HEK293T (cell line): Measurements from ENCODE around the gene GALNT15.

Experiments used
- BHLHE40 ChIP-seq: fragments of 450-650 bp; IDR thresholded peaks from 2 replicates; pipeline ENCODE4 v1.6.1; 2016; ENCODE audit warnings: mild to moderate bottlenecking, moderate library complexity, borderline replicate concordance
- CTBP1 ChIP-seq: fragments of 450-650 bp; IDR thresholded peaks from 2 replicates; pipeline ENCODE4 v1.6.1; 2016; ENCODE audit warnings: borderline replicate concordance
- FOXA1 ChIP-seq: fragments of 450-650 bp; IDR thresholded peaks from 2 replicates; pipeline ENCODE4 v1.6.1; 2016; ENCODE audit warnings: mild to moderate bottlenecking
- FOXM1 ChIP-seq: fragments of 450-650 bp; IDR thresholded peaks from 2 replicates; pipeline ENCODE4 v1.6.1; 2017; ENCODE audit warnings: mild to moderate bottlenecking, borderline replicate concordance
- LEF1 ChIP-seq: fragments of 450-650 bp; IDR thresholded peaks from 2 replicates; pipeline ENCODE4 v1.6.1; 2017; ENCODE audit warnings: mild to moderate bottlenecking, borderline replicate concordance
- NFRKB ChIP-seq: fragments of 450-650 bp; IDR thresholded peaks from 2 replicates; pipeline ENCODE4 v1.6.1; 2016; ENCODE audit warnings: mild to moderate bottlenecking, moderate library complexity
- SP1 ChIP-seq: fragments of 450-650 bp; IDR thresholded peaks from 2 replicates; pipeline ENCODE4 v1.6.1; 2017
- SUZ12 ChIP-seq: fragments of 450-650 bp; IDR thresholded peaks from 2 replicates; pipeline ENCODE4 v1.6.1; 2016; ENCODE audit warnings: mild to moderate bottlenecking
- TARDBP ChIP-seq: fragments of 450-650 bp; IDR thresholded peaks from 2 replicates; pipeline ENCODE4 v1.6.1; 2016
- TF ChIP-seq, protein P1 (sequence below): fragments of 450-650 bp; IDR thresholded peaks from 2 replicates; pipeline ENCODE4 v1.6.1; 2016

DNA sequence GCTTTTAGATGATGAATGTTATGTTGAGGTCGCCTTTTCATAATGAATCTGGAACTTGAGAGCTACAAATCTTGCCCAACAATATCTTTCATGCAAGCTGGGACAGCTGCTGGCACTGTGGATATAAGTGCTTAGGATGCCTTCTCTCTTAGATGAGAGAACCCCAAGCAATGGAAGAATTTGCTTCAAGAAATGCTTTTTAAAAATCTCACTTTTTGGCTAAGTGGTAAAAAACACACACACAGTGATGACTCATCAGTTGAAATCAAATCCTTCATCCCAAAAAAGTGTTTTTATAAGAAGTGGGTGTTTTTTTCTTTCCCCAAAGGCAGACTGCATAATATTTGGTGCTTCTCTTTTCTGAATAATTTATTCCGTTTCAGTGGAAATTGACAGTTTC, 38.4 kb upstream of the GALNT15 start:
- no peak for TF ChIP-seq SUZ12
- TF ChIP-seq SP1 = no peak
- no peak for TF ChIP-seq TARDBP
- TF ChIP-seq, protein P1, sequence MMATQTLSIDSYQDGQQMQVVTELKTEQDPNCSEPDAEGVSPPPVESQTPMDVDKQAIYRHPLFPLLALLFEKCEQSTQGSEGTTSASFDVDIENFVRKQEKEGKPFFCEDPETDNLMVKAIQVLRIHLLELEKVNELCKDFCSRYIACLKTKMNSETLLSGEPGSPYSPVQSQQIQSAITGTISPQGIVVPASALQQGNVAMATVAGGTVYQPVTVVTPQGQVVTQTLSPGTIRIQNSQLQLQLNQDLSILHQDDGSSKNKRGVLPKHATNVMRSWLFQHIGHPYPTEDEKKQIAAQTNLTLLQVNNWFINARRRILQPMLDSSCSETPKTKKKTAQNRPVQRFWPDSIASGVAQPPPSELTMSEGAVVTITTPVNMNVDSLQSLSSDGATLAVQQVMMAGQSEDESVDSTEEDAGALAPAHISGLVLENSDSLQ = no peak
- no peak for TF ChIP-seq CTBP1
- TF ChIP-seq FOXA1 = no peak
- TF ChIP-seq BHLHE40 = no peak
- no peak for TF ChIP-seq NFRKB
- no peak for TF ChIP-seq FOXM1
- no peak for TF ChIP-seq LEF1
